ENCODE results near the gene SEMA4A.
"Not testable (repeated sequence)": the region's sequence is repeated elsewhere in the genome, so short reads cannot be mapped to it uniquely, and the experiment has no call there.

SEMA4A gene

GRCh38 chr1:156162430-156163037 lies 9.1 kb downstream of the SEMA4A start:
- DNase-seq: no peak

GRCh38 chr1:156163712-156164111 lies 10.3 kb downstream of the SEMA4A start:
- DNase-seq: no peak

GRCh38 chr1:156164125-156164831 lies 10.9 kb downstream of the SEMA4A start:
- DNase-seq: no peak

- no peak for DNase-seq
Measured at GRCh38 chr1:156165083-156165482, 11.7 kb downstream of the SEMA4A start.

- DNase-seq: no peak
Measured at GRCh38 chr1:156167536-156167935, 14.2 kb downstream of the SEMA4A start.

- no peak for DNase-seq
Measured at GRCh38 chr1:156172696-156173470, 19.5 kb downstream of the SEMA4A start.

- no peak for DNase-seq
Measured at GRCh38 chr1:156176610-156177210, 23.3 kb downstream of the SEMA4A start.

- no peak for DNase-seq
Measured at GRCh38 chr1:156177919-156178654, 24.7 kb downstream of the SEMA4A start.

DNA sequence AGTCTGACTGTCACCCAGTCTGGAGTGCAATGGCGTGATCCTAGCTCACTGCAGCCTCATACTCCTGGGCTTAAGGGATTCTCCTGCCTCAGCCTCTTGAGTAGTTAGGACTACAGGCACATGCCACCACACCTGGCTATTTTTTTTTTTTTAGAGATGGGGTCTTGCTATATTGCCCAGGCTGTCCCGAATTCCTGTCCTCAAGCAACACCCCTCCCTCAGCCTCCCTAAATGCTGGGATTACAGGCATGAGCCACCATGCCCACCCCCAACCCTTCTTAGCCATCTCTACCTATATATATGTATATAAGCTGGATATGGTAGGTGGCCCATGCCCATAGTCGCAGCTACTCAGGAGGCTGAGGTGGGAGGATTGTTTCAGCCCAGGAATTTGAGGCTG lies 27.1 kb downstream of the SEMA4A start:
- no peak for DNase-seq

DNA sequence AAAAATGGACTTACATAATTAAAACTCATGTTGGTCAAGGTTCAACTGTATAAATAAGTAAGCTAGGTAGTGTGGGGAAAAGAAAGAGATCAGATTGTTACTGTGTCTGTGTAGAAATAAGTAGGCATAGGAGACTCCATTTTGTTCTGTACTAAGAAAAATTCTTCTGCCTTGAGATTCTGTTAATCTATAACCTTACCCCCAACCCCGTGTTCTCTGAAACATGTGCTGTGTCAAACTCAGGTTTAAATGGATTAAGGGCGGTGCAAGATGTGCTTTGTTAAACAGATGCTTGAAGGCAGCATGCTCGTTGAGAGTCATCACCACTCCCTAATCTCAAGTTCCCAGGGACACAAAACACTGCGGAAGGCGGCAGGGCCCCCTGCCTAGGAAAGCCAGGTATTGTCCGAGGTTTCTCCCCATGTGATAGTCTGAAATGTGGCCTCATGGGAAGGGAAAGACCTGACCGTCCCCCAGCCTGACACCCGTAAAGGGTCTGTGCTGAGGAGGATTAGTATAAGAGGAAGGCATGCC lies 28.1 kb downstream of the SEMA4A start:
- not testable (repeated sequence) for DNase-seq

DNA sequence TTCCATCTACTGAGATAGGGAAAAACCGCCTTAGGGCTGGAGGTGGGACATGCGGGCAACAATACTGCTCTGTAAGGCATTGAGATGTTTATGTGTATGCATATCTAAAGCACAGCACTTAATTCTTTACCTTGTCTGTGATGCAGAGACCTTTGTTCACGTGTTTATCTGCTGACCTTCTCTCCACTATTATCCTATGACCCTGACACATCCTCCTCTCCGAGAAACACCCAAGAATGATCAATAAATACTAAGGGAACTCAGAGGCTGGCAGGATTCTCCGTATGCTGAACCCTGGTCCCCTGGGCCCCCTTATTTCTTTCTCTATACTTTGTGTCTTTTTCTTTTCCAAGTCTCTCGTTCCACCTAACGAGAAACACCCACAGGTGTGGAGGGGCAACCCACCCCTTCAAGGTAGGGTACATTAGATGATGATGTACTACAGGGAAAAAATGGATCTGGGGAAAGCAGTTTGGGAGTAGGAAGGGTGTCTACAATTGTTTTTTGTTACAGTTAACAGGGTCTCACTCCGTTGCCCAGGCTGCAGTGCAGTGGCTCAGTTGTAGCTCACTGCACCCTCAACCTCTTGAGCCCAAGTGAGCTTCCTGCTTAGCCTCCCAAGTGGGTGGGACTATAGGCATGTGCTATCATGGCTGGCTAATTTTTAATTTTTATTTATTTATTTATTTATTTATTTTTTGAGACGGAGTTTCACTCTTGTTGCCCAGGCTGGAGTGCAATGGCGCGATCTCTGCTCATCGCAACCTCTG lies 28.8 kb downstream of the SEMA4A start:
- not testable (repeated sequence) for DNase-seq

DNA sequence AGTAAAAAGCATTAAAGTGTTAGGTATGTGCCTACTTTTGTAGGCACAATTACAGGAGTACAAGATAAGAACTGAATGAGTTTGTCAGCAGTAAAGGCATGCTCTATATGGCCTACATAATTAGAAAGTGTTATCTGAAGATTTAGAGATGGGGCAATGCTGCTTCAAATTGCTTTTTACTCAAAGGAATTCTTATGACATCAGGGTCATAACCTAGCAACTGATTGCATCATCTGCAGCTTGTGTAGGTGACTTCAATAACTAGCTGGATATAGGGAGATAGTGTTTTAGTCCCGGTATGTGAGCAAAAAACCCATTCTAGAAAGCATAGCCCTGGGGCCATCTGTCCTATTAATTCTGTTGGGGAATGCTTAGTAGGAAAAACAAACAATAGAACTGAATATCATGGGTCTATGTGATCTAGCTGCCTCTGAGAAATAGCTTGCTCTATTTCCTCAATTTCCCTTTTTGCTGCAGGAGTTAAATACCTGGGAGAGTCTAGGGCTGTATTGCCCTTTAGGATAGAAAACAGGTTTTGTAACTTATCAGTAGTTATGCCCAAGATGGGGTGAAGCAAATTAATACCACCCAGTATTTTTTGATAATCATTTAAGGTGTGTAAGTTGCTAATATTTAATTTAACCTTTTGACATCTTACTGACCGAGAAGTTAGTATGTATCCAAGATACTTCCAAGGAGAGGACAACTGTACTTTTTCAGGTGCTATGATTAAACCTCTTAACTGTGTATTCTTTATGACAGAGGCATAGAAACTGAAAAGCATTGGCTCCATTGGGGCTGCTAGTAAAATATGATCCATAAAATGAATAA lies 33.2 kb downstream of the SEMA4A start:
- DNase-seq: not testable (repeated sequence)

GRCh38 chr1:156190265-156190664 lies 36.9 kb downstream of the SEMA4A start:
- DNase-seq: not testable (repeated sequence)

- no peak for DNase-seq
Measured at GRCh38 chr1:156191292-156191964, 38.0 kb downstream of the SEMA4A start.

DNA sequence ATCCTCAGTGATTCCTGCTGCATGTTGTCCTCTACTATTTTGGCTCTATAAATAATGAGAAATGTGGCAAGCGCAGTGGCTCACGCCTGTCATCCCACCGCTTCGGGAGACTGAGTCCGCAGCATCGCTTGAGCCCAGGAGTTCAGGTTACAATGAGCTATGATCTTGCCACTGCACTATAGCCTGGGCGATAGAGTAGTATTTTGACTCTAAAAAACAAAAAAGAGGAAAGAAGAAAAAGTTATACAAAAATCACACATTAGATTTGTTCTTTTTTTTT lies 39.8 kb downstream of the SEMA4A start:
- no peak for DNase-seq

DNA sequence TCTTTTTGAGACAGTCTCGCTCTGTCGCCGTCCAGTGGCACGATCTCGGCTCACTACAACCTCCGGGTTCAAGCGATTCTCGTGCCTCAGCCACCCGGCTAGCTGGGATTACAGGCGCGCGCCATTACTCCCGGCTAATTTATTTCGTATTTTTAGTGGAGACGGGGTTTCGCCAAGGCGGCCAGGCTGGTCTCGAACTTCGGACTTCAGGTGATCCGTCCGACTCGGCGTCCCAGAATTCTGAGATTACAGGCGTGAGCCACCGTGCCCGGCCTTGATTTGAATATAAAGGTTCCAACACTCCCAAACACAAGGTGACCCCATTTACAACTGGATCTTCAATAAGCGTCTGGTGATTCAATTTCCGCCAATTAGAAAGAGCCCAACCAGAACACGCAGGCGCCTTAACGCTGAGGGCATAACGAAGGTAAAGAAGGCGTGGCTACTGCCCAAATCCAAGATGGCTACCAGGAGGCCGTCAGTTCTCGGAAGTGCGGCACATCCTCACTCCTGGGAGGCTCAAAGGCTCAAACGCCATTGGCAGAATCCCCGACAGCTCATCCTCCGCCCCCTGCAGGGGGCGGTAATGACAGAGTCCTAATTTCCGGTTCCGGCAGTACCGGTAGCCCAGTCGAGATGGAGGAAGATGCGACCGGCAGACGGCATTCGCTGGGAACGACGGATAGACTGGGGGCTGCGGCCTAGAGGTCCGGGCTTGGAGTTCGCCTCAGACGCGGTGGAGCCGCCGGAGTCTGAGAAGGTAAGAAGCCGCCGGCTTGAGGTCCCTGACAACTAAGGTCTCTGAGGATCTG lies 40.3 kb downstream of the SEMA4A start, which contains the start of gene SLC25A44:
Gene SLC25A44, plus strand, starts transcription at position 617 of the 812 bp plus-strand sequence. CDS start 5,744 bp downstream, outside the sequence.
- peak; percentile 49 for DNase-seq

DNA sequence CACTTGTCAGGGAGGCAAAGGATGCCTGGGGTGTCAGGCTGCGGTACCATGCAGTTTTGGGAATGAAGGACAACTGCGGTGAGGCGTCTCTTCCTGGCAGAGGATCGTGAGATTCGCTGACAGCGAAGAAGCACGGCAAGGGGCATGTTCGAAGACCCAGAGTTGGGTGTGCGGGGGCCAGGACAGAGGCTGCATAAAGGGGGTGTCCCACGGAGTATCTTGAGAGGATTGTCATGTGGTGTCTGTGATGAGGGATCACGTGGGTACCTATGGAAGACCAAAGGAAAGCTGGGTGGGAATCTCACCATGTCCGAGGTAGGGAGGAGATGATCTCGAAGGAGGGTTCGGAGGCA lies 40.9 kb downstream of the SEMA4A start:
- DNase-seq: no peak

- DNase-seq: no peak
Measured at GRCh38 chr1:156195853-156196252, 42.5 kb downstream of the SEMA4A start.

DNA sequence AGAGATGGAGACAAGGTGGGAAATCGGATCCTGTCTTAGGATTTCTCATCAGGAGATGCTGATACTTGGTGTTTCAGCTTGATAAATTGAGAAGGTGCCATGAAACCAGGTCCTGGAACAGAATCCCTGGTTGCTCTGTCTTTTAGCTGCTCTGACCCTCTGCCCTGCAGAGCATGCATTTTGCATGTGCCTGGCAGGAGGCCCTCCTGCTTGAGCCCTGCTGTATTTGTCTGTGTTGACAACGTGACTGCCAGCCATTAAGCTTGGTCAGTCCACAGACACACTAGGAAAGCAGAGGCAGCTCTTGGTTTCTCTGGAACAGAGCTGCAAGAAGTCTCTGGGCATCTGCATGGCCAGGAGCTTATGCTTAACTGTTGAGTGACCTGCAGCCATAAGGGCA lies 43.1 kb downstream of the SEMA4A start:
- no peak for DNase-seq

Measured in activated gamma-delta T cell (primary cell).